Nephron progenitor cell (in vitro differentiated cells): ENCODE data around the gene NLGN1.

Experiments used
- DNase-seq: peaks from one replicate; pipeline ENCODE4 v3.0.0; 2021
- H3K27ac Mint-ChIP-seq: 2 replicates; pipeline ENCODE4 v1.8.0; 2021; ENCODE audit warnings: mild to moderate bottlenecking, moderate library complexity, mixed read lengths
- H3K27me3 Mint-ChIP-seq: 2 replicates; pipeline ENCODE4 v1.8.0; 2021; ENCODE audit warnings: mild to moderate bottlenecking, low read depth, mixed read lengths; ENCODE audit not compliant: poor library complexity
- H3K36me3 Mint-ChIP-seq: 2 replicates; pipeline ENCODE4 v1.8.0; 2021; ENCODE audit warnings: low read depth, mixed read lengths
- H3K4me1 Mint-ChIP-seq: 2 replicates; pipeline ENCODE4 v1.8.0; 2021; ENCODE audit warnings: mixed read lengths
- H3K4me3 Mint-ChIP-seq: 2 replicates; pipeline ENCODE4 v1.8.0; 2021; ENCODE audit warnings: mild to moderate bottlenecking, moderate library complexity, mixed read lengths
- H3K9me3 Mint-ChIP-seq: 2 replicates; pipeline ENCODE4 v1.8.0; 2021; ENCODE audit warnings: mild to moderate bottlenecking, moderate library complexity, mixed read lengths
- CTCF ChIP-seq: fragments of 200-600 bp; sonication (generic); IDR thresholded peaks from 2 replicates; pipeline ENCODE4 v1.5.0; 2021; ENCODE audit warnings: antibody characterized with exemption

NLGN1 gene

GRCh38 chr3:173632945-173633344 is 235.4 kb downstream of the NLGN1 start:
- no peaks in the 10 kb centered on the region for H3K4me1 Mint-ChIP-seq
- H3K9me3 Mint-ChIP-seq: no peaks in the 10 kb centered on the region
- no peak for TF ChIP-seq CTCF
- H3K27me3 Mint-ChIP-seq: no peaks in the 10 kb centered on the region
- no peaks in the 10 kb centered on the region for H3K36me3 Mint-ChIP-seq
- no peak overlapping the region for H3K4me3 Mint-ChIP-seq
- H3K27ac Mint-ChIP-seq: no peak overlapping the region
- DNase-seq: no peak

GRCh38 chr3:173635826-173636225 is 238.3 kb downstream of the NLGN1 start:
- no peak for TF ChIP-seq CTCF

GRCh38 chr3:173639098-173639497 is 241.6 kb downstream of the NLGN1 start:
- no peak for DNase-seq
- TF ChIP-seq CTCF: no peak
- Mint-ChIP-seq H3K27ac (no peak overlapping the region), H3K36me3 (no peaks in the 10 kb centered on the region), H3K4me1 (no peaks in the 10 kb centered on the region), H3K27me3 (peaks cover 4% of the 10 kb centered on the region), H3K4me3 (no peak overlapping the region), H3K9me3 (no peaks in the 10 kb centered on the region)

More at GRCh38 chr3:173635826-173636225, 238.3 kb downstream of the NLGN1 start:
- no peaks in the 10 kb centered on the region for H3K4me1 Mint-ChIP-seq
- no peaks in the 10 kb centered on the region for H3K36me3 Mint-ChIP-seq
- peaks cover 4% of the 10 kb centered on the region for H3K27me3 Mint-ChIP-seq
- H3K4me3 Mint-ChIP-seq: no peak overlapping the region
- DNase-seq: no peak
- H3K27ac Mint-ChIP-seq: no peak overlapping the region
- no peaks in the 10 kb centered on the region for H3K9me3 Mint-ChIP-seq

- H3K27ac Mint-ChIP-seq: no peak overlapping the region
- no peaks in the 10 kb centered on the region for H3K4me1 Mint-ChIP-seq
- H3K9me3 Mint-ChIP-seq: no peaks in the 10 kb centered on the region
- TF ChIP-seq CTCF: no peak
- peaks cover 4% of the 10 kb centered on the region for H3K27me3 Mint-ChIP-seq
- DNase-seq: no peak
- H3K4me3 Mint-ChIP-seq: no peak overlapping the region
- H3K36me3 Mint-ChIP-seq: no peaks in the 10 kb centered on the region
Observed at GRCh38 chr3:173641696-173642095, 244.2 kb downstream of the NLGN1 start.

- Mint-ChIP-seq H3K4me3 (no peak overlapping the region), H3K36me3 (no peaks in the 10 kb centered on the region), H3K9me3 (no peaks in the 10 kb centered on the region), H3K27me3 (peaks cover 4% of the 10 kb centered on the region), H3K4me1 (no peaks in the 10 kb centered on the region), H3K27ac (no peak overlapping the region)
- DNase-seq: no peak
- no peak for TF ChIP-seq CTCF
Observed at GRCh38 chr3:173644086-173645082, 246.8 kb downstream of the NLGN1 start.

GRCh38 chr3:173650596-173650995 is 253.1 kb downstream of the NLGN1 start:
- H3K4me3 Mint-ChIP-seq: no peak overlapping the region
- no peak overlapping the region for H3K27ac Mint-ChIP-seq
- no peak for TF ChIP-seq CTCF
- DNase-seq: no peak
- H3K9me3 Mint-ChIP-seq: no peaks in the 10 kb centered on the region
- H3K4me1 Mint-ChIP-seq: no peaks in the 10 kb centered on the region
- no peaks in the 10 kb centered on the region for H3K27me3 Mint-ChIP-seq
- H3K36me3 Mint-ChIP-seq: no peaks in the 10 kb centered on the region
